Measurements from ENCODE around the gene MIEF2.

DNA sequence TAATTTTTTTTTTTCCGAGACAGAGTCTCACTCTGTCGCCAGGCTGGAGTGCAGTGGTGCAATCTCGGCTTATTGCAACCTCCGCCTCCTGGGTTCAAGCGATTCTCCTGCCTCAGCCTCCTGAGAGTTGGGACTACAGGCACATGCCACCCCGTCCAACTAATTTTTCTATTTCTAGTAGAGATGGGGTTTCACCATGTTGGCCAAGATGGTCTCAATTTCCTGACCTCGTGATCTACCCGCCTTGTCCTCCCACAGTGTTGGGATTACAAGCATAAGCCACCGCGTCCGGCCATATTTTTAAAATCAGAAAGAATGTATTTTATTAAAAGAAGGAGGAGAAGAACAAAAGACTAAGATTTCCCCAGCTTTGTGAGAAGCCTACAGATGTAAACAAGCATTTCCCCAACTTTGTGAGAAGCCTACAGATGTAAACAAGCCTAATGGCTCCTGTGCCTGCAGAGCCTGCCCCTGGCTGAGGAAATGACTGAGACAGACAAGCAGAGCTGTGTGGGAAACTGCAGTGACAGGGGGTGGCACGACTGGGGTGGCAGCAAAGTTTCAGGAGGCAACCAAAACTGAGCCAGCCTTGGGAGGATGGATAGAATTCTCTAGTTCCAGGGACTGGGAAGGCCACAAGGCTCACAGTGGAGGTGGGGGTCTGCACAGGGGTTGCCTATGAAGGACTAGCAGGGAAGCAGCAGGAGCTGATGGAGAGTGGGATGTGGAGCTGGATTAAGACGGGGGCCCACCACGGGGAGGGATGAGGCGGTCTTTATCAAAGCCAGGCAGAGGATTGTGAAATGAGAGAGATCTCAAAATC is 31.5 kb downstream of the MIEF2 start:
- TF ChIP-seq EP300 (conservative IDR thresholded peaks at IDR 0.05; ENCODE audit: poor library complexity, severe bottlenecking) (no peak), POLR2AphosphoS5 (IDR thresholded peaks at IDR 0.05) (no peak), CTCF (IDR thresholded peaks at IDR 0.05; ENCODE audit: poor library complexity, severe bottlenecking) (no peak)
